Loucy (cell line): ENCODE measurements around the gene ATF7IP.

Experiments used
- CTCF ChIP-seq: fragments of 200-600 bp; sonication (generic); conservative IDR thresholded peaks from 2 replicates; pipeline ENCODE4 v1.5.1; 2014; ENCODE audit warnings: mild to moderate bottlenecking, antibody characterized with exemption, low read length
- EZH2phosphoT487 ChIP-seq: fragments of 200-600 bp; IDR thresholded peaks from 2 replicates; pipeline ENCODE4 v1.6.1; 2018; ENCODE audit warnings: antibody characterized with exemption, mild to moderate bottlenecking, moderate library complexity, borderline replicate concordance

DNA sequence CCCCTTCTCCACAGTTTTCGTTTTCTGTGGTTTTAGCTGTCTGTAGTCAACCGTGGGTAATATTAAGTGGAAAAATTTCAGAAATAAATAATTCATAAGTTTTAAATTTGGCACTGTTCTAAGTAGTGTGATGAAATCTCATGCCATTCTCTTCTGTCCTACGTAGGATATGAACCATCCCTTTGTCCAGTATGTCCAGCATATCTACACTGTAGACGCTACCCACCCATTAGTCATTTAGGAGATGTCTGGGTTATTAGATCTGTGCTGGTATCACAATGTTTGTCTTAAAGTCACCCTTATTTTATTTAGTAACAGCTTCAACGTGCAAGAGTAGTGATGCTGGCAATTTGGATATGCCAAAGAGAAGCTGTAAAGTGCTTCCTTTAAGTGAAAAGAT, 44.7 kb downstream of the ATF7IP start:
- no peak for TF ChIP-seq CTCF
- no peak for TF ChIP-seq EZH2phosphoT487
